RCC 7860 (cell line): ENCODE measurements around the gene ATAD3A.
"Not testable (repeated sequence)": the region's sequence is repeated elsewhere in the genome, so short reads cannot be mapped to it uniquely, and the experiment has no call there.

ENCODE experiments used
- DNase-seq: peaks from one replicate; pipeline ENCODE4 v3.0.0-alpha.2; 2015; ENCODE audit warnings: low spot score
- FAIRE-seq: peaks from 2 replicates; lab custom pipeline; 2012; peaks lifted over from hg19 to GRCh38; lab: Jason Lieb, UNC

The ATAD3A gene

GRCh38 chr1:1552263-1552639 lies 40.3 kb downstream of the ATAD3A start:
- no peak for FAIRE-seq
- DNase-seq, result no peak

- DNase-seq (no peak), FAIRE-seq (no peak)
Observed at GRCh38 chr1:1553821-1554494, 42.0 kb downstream of the ATAD3A start.

GRCh38 chr1:1554550-1554925 lies 42.6 kb downstream of the ATAD3A start:
- DNase-seq, result no peak
- FAIRE-seq, result no peak

GRCh38 chr1:1554926-1555915 lies 43.3 kb downstream of the ATAD3A start:
- FAIRE-seq (no peak), DNase-seq (peak; percentile 70)

- FAIRE-seq, result no peak
- no peak for DNase-seq
Observed at GRCh38 chr1:1556505-1556904, 44.5 kb downstream of the ATAD3A start.

- not testable (repeated sequence) for DNase-seq, FAIRE-seq
Observed at GRCh38 chr1:1556961-1557360, 45.0 kb downstream of the ATAD3A start.

- not testable (repeated sequence) for FAIRE-seq, DNase-seq
Observed at GRCh38 chr1:1557688-1558087, 45.7 kb downstream of the ATAD3A start.

- no peak for DNase-seq
- FAIRE-seq, result no peak
Observed at GRCh38 chr1:1558591-1558990, 46.6 kb downstream of the ATAD3A start.

GRCh38 chr1:1559066-1559465 lies 47.1 kb downstream of the ATAD3A start:
- FAIRE-seq, result no peak
- DNase-seq, result no peak

- DNase-seq (no peak), FAIRE-seq (no peak)
Observed at GRCh38 chr1:1560178-1560577, 48.2 kb downstream of the ATAD3A start.

- DNase-seq (no peak), FAIRE-seq (no peak)
Observed at GRCh38 chr1:1561801-1562470, 50.0 kb downstream of the ATAD3A start.

GRCh38 chr1:1562556-1563195 lies 50.7 kb downstream of the ATAD3A start:
- FAIRE-seq, result no peak
- DNase-seq, result no peak

- no peak for DNase-seq
- FAIRE-seq, result no peak
Observed at GRCh38 chr1:1563688-1564087, 51.7 kb downstream of the ATAD3A start.

GRCh38 chr1:1564268-1564667 lies 52.3 kb downstream of the ATAD3A start:
- no peak for DNase-seq
- no peak for FAIRE-seq

- no peak for FAIRE-seq
- no peak for DNase-seq
Observed at GRCh38 chr1:1565340-1565739, 53.4 kb downstream of the ATAD3A start.

- no peak for FAIRE-seq
- DNase-seq, result no peak
Observed at GRCh38 chr1:1567152-1567875, 55.4 kb downstream of the ATAD3A start.

- DNase-seq, result no peak
- no peak for FAIRE-seq
Observed at GRCh38 chr1:1567891-1568291, 55.9 kb downstream of the ATAD3A start.

GRCh38 chr1:1569341-1569740 lies 57.4 kb downstream of the ATAD3A start:
- FAIRE-seq (no peak), DNase-seq (no peak)

GRCh38 chr1:1573843-1574720 lies 62.1 kb downstream of the ATAD3A start:
- DNase-seq (peak; percentile 22), FAIRE-seq (no peak)
